AG04449 (cell line): ENCODE data around the gene MAD1L1.
"Not testable (repeated sequence)": the region's sequence is repeated elsewhere in the genome, so short reads cannot be mapped to it uniquely, and the experiment has no call there.

Experiments
- CTCF ChIA-PET: fragments of 350-600 bp; formaldehyde crosslinking; extraction: SDS; loops from one replicate; lab custom pipeline; 2021; ENCODE audit warnings: antibody characterized with exemption; lab: Yijun Ruan, JAX
- POLR2A ChIA-PET: fragments of 400-600, 350-600 bp; formaldehyde crosslinking; extraction: SDS; loops from one replicate; lab custom pipeline; 2020; ENCODE audit warnings: antibody characterized with exemption, inconsistent platforms; lab: Yijun Ruan, JAX
- DNase-seq: peaks from one replicate; pipeline ENCODE4 v3.0.0-alpha.2; 2010; ENCODE audit warnings: low read depth, low spot score
- H3K4me3 ChIP-seq: 2 replicates; pipeline ENCODE4 v1.5.1; 2011; ENCODE audit warnings: low read depth, mild to moderate bottlenecking, control low read depth, low read length
- CTCF ChIP-seq: IDR thresholded peaks from one replicate; pipeline ENCODE4 v1.5.1; 2011; ENCODE audit warnings: mild to moderate bottlenecking, moderate library complexity, low read length, control low read depth, inconsistent platforms; ENCODE audit not compliant: insufficient read depth; ENCODE audit errors: missing control alignments

The MAD1L1 gene

GRCh38 chr7:2270495-2270894, 37.8 kb upstream of the MAD1L1 start:
- CTCF ChIA-PET: no interaction called here

GRCh38 chr7:2269991-2270460, 37.3 kb upstream of the MAD1L1 start:
- no peak for DNase-seq
- POLR2A ChIA-PET: no interaction called here
- no peak overlapping the region for H3K4me3 ChIP-seq
- no peak for TF ChIP-seq CTCF
- CTCF ChIA-PET: no interaction called here

More at GRCh38 chr7:2270495-2270894, 37.8 kb upstream of the MAD1L1 start:
- no peak for DNase-seq
- TF ChIP-seq CTCF: no peak
- H3K4me3 ChIP-seq: no peak overlapping the region
- POLR2A ChIA-PET: interaction anchor here (0.6 kb wide), 1 partner anchor 20 kb away, joined by 3 read pairs; no protein-coding TSS in a partner anchor

GRCh38 chr7:2269089-2269990, 36.6 kb upstream of the MAD1L1 start:
- DNase-seq, H3K4me3 ChIP-seq, CTCF ChIA-PET, POLR2A ChIA-PET: not testable (repeated sequence)

GRCh38 chr7:2266911-2267310, 34.2 kb upstream of the MAD1L1 start:
- no peak for DNase-seq
- ChIA-PET CTCF (interaction anchor here (1.3 kb wide), 1 partner anchor 18 kb away, joined by 5 read pairs; no protein-coding TSS in a partner anchor), POLR2A (no interaction called here)
- no peak for TF ChIP-seq CTCF
- no peak overlapping the region for H3K4me3 ChIP-seq

GRCh38 chr7:2264158-2264557, 31.4 kb upstream of the MAD1L1 start:
- no peak for DNase-seq
- ChIA-PET POLR2A (no interaction called here), CTCF (no interaction called here)
- no peak overlapping the region for H3K4me3 ChIP-seq
- TF ChIP-seq CTCF: no peak

GRCh38 chr7:2263176-2263575, 30.4 kb upstream of the MAD1L1 start:
- ChIA-PET CTCF (no interaction called here), POLR2A (no interaction called here)
- no peak overlapping the region for H3K4me3 ChIP-seq
- TF ChIP-seq CTCF: no peak
- no peak for DNase-seq
